BJ (cell line): Measurements from ENCODE around the gene KCNIP4. TPM values are rescaled to one million over a fixed set of nuclear protein-coding genes. Genes with fewer than 3 reads are reported as not detected.
"Not testable (repeated sequence)": the region's sequence is repeated elsewhere in the genome, so short reads cannot be mapped to it uniquely, and the experiment has no call there.

Experiments
- CTCF ChIA-PET: fragments of 350-600 bp; formaldehyde crosslinking; extraction: SDS; loops from one replicate; lab custom pipeline; 2021; ENCODE audit warnings: antibody characterized with exemption, inconsistent platforms; lab: Yijun Ruan, JAX
- POLR2A ChIA-PET: fragments of 300-600 bp; sonication (Branson Sonifier 250); formaldehyde crosslinking; extraction: SDS; loops from one replicate; lab custom pipeline; 2021; ENCODE audit warnings: antibody characterized with exemption; lab: Charles Lee
- DNase-seq: peaks from one replicate; pipeline ENCODE4 v3.0.0-alpha.2; 2011; ENCODE audit warnings: low read depth
- H3K27me3 ChIP-seq: 2 replicates; pipeline ENCODE4 v1.6.0; 2011; ENCODE audit warnings: low read length; ENCODE audit not compliant: control insufficient read depth, insufficient read depth
- H3K36me3 ChIP-seq: 2 replicates; pipeline ENCODE4 v1.5.1; 2011; ENCODE audit warnings: low read length; ENCODE audit not compliant: control insufficient read depth, insufficient read depth
- H3K4me3 ChIP-seq: 2 replicates; pipeline ENCODE4 v1.5.1; 2011; ENCODE audit warnings: low read depth, mild to moderate bottlenecking, control low read depth, low read length
- polyA plus RNA-seq: library from polyadenylated mRNA; depleted of rRNA; stranded (reverse); fragments of >200 nt; gene quantifications from 2 replicates; pipeline ENCODE4 v1.2.3, GENCODE V29; 2011
- TF ChIP-seq, protein P1 (sequence below): IDR thresholded peaks from 2 replicates; pipeline ENCODE4 v1.5.1; 2011; ENCODE audit warnings: low read depth, mild to moderate bottlenecking, control low read depth, inconsistent platforms, low read length, moderate library complexity; ENCODE audit not compliant: insufficient read depth

KCNIP4 gene
- polyA plus RNA-seq, 1 experiment: not detected

DNA sequence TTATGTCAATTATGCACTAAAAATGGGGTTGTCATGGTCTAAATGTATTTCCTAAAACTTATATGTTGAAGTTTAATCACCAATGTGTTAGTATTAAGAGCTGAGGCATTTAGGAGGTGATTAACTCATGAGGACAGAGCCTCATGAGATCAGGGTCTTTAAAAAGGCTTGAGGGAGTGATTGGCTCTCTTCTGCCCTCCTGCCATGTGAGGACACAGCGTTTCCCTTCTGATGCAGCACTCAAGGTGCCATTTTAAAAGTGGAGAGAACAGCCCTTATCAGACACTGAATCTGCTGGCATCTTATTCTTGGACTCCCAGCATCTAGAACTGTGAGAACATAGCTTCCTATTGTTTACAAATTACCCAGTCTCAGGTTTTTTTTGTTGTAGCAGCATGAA is 581.7 kb downstream of the KCNIP4 start:
- Histone ChIP-seq H3K27me3 (no peaks in the 10 kb centered on the region), H3K36me3 (no peaks in the 10 kb centered on the region), H3K4me3 (no peak overlapping the region)
- POLR2A ChIA-PET: no interaction called here
- no peak for DNase-seq
- TF ChIP-seq, protein P1, sequence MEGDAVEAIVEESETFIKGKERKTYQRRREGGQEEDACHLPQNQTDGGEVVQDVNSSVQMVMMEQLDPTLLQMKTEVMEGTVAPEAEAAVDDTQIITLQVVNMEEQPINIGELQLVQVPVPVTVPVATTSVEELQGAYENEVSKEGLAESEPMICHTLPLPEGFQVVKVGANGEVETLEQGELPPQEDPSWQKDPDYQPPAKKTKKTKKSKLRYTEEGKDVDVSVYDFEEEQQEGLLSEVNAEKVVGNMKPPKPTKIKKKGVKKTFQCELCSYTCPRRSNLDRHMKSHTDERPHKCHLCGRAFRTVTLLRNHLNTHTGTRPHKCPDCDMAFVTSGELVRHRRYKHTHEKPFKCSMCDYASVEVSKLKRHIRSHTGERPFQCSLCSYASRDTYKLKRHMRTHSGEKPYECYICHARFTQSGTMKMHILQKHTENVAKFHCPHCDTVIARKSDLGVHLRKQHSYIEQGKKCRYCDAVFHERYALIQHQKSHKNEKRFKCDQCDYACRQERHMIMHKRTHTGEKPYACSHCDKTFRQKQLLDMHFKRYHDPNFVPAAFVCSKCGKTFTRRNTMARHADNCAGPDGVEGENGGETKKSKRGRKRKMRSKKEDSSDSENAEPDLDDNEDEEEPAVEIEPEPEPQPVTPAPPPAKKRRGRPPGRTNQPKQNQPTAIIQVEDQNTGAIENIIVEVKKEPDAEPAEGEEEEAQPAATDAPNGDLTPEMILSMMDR: no peak
- CTCF ChIA-PET: no interaction called here

DNA sequence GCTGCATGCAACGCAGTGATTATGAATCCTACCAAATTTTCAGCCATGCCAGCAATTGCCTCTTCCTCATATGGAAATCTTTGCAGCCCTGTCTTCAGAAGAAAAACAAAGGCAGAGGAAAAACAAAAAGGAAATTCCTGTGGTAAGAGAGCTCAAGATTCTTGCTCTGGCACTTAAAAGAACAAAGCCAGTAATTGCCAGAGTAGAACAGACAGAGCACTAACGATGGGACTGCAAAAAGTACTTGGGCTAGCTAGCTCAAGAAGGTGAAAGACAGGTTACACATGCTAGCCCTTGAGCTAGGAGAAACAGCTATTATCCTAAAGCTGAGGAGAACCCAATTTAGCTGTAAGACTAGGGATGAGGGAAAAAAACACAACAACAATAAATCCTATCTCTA is 582.3 kb downstream of the KCNIP4 start:
- Histone ChIP-seq H3K4me3 (no peak overlapping the region), H3K27me3 (no peaks in the 10 kb centered on the region), H3K36me3 (no peaks in the 10 kb centered on the region)
- CTCF ChIA-PET: interaction anchor here (1.4 kb wide), 1 partner anchor 15 kb away, joined by 3 read pairs; no protein-coding TSS in a partner anchor
- POLR2A ChIA-PET: no interaction called here
- TF ChIP-seq, protein P1: no peak
- no peak for DNase-seq

GRCh38 chr4:21363701-21364100 is 584.9 kb downstream of the KCNIP4 start:
- POLR2A ChIA-PET: no interaction called here
- no peak for DNase-seq
- no peaks in the 10 kb centered on the region for H3K36me3 ChIP-seq
- no peak overlapping the region for H3K4me3 ChIP-seq
- no peaks in the 10 kb centered on the region for H3K27me3 ChIP-seq
- TF ChIP-seq, protein P1: no peak
- CTCF ChIA-PET: no interaction called here

- CTCF ChIA-PET, H3K36me3 ChIP-seq, H3K27me3 ChIP-seq, H3K4me3 ChIP-seq, POLR2A ChIA-PET, DNase-seq: not testable (repeated sequence)
These were observed 596.2 kb downstream of the KCNIP4 start for GRCh38 chr4:21352354-21352753.

- Histone ChIP-seq H3K27me3 (no peaks in the 10 kb centered on the region), H3K4me3 (no peak overlapping the region), H3K36me3 (no peaks in the 10 kb centered on the region)
- ChIA-PET POLR2A (no interaction called here), CTCF (no interaction called here)
- TF ChIP-seq, protein P1: no peak
- no peak for DNase-seq
These were observed 601.4 kb downstream of the KCNIP4 start for GRCh38 chr4:21347142-21347541.
